GM19043 (cell line): ENCODE results near the gene FBLN1.

Experiments
- ATAC-seq: cut with Tn5 transposase; IDR thresholded peaks from one replicate; pipeline ENCODE4 v1.9.1; 2021; ENCODE audit warnings: low read depth; ENCODE audit not compliant: unreplicated experiment

Gene FBLN1

DNA sequence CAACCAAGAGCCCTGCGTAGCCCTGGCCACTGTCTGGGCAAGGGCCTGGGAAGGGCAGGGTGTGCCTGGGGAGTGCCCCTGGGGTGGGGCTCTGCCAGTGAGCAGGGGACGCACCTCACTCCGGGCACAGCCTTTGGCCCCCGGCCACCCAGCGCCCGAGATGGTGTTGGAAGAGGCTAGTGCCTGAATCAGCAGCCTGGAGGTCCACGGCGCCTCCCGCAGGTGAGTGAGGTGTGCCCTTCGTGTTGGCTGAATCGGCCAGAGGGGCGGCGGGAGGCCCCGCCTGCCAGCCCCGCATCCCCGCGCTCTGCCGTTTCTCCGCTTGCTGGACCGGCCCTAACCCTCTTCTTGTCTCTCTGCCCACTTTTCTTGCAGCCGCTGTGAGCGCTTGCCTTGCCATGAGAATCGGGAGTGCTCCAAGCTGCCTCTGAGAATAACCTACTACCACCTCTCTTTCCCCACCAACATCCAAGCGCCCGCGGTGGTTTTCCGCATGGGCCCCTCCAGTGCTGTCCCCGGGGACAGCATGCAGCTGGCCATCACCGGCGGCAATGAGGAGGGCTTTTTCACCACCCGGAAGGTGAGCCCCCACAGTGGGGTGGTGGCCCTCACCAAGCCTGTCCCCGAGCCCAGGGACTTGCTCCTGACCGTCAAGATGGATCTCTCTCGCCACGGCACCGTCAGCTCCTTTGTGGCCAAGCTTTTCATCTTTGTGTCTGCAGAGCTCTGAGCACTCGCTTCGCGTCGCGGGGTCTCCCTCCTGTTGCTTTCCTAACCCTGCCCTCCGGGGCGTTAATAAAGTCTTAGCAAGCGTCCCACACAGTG, 60.1 kb downstream of the FBLN1 start:
- no peak for ATAC-seq

- ATAC-seq, result no peak
Measured at GRCh38 chr22:45563362-45564040, 60.8 kb downstream of the FBLN1 start.

DNA sequence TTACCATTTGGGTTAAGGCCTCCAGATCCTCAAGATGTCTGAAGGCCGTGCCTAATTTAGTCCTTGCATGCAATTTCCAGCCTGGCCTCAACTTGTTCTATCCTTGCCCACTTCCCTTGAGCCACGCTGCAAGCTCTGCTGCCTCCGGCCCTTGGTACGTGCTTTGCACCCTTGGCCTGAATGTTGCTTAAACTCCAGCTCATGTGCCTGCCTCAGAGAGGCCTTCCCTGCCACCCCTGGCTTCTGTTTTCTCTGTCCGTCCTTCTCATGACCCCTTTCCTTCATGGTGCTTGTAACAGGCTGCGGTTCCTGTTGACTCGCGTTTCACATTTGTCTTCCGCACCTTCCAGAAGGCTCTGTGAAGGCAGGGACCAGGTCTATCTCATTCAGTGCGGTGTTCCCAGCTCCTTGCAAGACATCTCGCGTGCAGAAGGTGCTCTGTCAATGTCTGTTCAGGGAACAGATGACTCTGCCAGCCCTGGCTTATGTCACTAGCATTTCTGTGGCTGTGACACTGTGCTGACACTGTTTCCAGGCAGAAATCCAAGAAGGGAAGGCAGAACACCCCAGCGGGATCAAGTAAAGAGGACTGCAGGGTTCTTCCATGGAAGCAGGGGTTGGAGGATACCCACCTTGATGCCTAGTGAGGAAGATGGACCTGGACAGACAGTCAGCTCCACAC, 61.8 kb downstream of the FBLN1 start:
- ATAC-seq, result no peak

DNA sequence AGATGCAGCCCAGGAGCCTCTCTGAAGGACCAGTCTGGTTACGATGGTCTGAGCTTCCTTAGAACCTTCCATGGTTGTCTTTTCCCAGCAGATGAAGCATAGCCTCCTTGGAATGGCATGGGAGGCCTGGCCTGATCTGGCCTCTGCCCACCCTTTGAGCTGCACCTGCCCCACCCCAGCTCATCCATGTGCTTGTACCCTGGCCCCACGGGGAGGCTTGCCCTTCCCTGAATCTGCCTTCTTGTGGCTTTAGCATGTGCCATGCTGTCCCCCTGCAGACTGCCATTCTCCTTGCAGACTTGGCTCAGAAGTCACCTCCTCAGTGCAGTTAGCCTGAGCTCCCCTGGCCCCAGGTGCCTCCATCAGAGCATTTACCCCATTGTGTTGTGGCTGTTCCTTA, 62.5 kb downstream of the FBLN1 start:
- no peak for ATAC-seq

DNA sequence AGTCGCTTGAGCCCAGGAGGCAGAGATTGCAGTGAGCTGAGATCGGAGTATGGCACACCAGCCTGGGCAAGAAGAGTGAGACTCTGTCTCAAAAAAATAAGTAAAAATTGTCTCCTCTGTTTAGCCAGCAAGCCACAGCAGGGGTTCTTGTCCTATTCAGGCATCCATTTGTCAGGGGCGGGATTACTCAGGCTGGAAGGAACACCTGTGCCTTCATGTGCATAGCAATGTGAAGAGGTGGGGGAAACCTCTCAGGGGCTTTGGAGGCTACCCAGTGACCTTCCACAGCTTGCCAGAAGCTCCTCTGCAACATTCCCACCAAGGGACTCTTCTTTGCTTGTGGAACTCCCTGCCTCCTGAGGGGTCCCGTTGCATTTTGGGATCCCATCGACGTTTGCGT, 63.3 kb downstream of the FBLN1 start:
- no peak for ATAC-seq

GRCh38 chr22:45568213-45568612, 65.5 kb downstream of the FBLN1 start:
- no peak for ATAC-seq

- no peak for ATAC-seq
Measured at GRCh38 chr22:45571089-45571488, 68.4 kb downstream of the FBLN1 start.

- no peak for ATAC-seq
Measured at GRCh38 chr22:45572444-45572843, 69.8 kb downstream of the FBLN1 start.

- ATAC-seq, result no peak
Measured at GRCh38 chr22:45574069-45574703, 71.5 kb downstream of the FBLN1 start.

DNA sequence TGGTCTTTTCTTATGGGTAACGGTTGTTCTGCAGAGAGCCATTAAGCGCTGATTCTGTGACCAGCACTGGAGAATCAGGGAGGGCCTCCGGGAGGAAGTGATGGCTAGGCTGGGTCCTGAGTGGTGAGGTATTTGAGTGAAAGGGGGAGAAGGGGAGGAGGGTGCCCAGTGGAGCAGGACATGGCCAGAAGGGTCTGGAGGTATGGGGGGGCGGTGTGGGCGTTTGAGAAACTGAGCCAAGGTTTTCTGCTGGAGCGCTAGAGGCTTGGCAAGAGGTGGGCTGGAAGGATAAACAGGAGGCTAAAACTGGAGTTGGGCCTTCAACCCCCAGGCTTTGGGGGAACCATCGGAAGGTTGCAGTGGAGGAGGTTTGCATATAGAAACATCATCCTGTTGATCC, 72.5 kb downstream of the FBLN1 start:
- no peak for ATAC-seq

GRCh38 chr22:45575607-45576272, 73.1 kb downstream of the FBLN1 start:
- ATAC-seq, result no peak

GRCh38 chr22:45576273-45576625, 73.6 kb downstream of the FBLN1 start:
- ATAC-seq, result no peak

- ATAC-seq, result no peak
Measured at GRCh38 chr22:45576730-45577464, 74.2 kb downstream of the FBLN1 start.

- ATAC-seq, result no peak
Measured at GRCh38 chr22:45577746-45578523, 75.3 kb downstream of the FBLN1 start.

DNA sequence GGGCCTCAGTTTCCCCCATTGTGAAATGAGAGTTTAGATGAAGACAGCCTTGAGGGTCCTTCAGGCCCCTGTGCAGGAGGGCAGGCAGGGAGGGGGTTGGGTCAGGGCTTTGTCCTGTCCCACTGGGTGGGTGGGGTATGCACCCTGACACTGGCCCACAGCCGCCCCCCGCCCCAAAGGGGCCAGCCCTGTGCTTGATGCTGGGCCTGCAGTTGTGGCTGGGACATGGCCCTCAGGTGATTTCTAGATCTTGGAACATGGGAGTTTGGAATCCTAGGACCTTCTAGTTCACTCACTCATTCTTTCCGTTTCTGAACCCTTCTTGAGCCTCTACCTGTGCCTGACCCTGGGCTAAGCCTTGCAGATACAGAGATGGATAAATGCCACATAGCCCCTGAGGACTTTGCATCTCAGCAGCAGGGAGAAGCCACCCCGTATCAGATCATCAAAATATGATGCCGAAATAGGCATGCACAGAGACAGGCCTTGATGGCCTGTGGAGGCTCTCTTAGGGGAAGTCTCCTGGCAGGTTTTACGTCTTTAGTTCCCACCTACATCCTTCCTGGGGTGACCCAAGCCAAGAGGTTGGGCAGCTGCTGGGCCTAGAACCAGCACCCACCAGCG, 76.0 kb downstream of the FBLN1 start:
- ATAC-seq, result no peak

DNA sequence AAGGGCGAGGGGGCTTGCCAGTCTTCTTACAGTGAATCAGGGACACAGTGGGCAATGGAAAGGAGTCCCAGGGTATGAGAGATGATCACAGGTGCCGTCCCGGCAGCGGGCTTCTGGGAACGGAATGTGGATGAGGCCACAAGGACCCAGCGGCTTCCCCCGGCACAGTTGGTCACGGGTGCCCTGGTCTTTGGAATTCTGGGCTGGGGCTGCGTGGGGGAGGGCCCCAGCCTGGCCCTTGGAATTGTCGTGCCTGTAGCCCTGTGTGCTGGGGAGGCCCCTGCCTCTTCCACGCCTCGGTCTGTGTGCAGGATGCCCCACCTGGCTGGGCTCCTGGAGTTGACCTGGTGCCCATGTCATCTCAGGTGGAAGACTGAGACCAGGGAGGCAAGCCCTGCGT, 76.6 kb downstream of the FBLN1 start:
- no peak for ATAC-seq

GRCh38 chr22:45579806-45580725, 77.4 kb downstream of the FBLN1 start:
- no peak for ATAC-seq
